Central memory CD8-positive, alpha-beta T cell (primary cell): ENCODE data around the gene REG4.
"Not testable (repeated sequence)": the region's sequence is repeated elsewhere in the genome, so short reads cannot be mapped to it uniquely, and the experiment has no call there.

Source experiments
- ATAC-seq: fragments of 150-1000 bp; cut with Tn5 transposase; replicated peaks from 2 replicates; pipeline ENCODE4 v1.10.0; 2022; ENCODE audit warnings: mild to moderate bottlenecking, moderate FRiP score, moderate number of reproducible peaks; ENCODE audit not compliant: poor library complexity, severe bottlenecking; ENCODE audit errors: extremely low read depth
- DNase-seq, 2 donors: peaks; one replicate each; pipeline ENCODE4 v3.0.0; 2021; ENCODE audit warnings: low spot score in 2 of 2
- H3K27ac Mint-ChIP-seq: one replicate; pipeline ENCODE4 v1.8.0; 2022; ENCODE audit warnings: low read depth, mild to moderate bottlenecking, moderate library complexity, mixed read lengths
- H3K27me3 Mint-ChIP-seq: one replicate; pipeline ENCODE4 v1.8.0; 2022; ENCODE audit warnings: mixed read lengths
- H3K36me3 Mint-ChIP-seq: one replicate; pipeline ENCODE4 v1.8.0; 2022; ENCODE audit warnings: mild to moderate bottlenecking, moderate library complexity, mixed read lengths; ENCODE audit not compliant: insufficient read depth
- H3K4me1 Mint-ChIP-seq: one replicate; pipeline ENCODE4 v1.8.0; 2022; ENCODE audit warnings: mixed read lengths
- H3K4me3 Mint-ChIP-seq: one replicate; pipeline ENCODE4 v1.8.0; 2022; ENCODE audit warnings: mild to moderate bottlenecking, moderate library complexity, mixed read lengths
- H3K9me3 Mint-ChIP-seq: one replicate; pipeline ENCODE4 v1.8.0; 2022; ENCODE audit warnings: mixed read lengths

Gene REG4

GRCh38 chr1:119805247-119805646 lies 6.0 kb downstream of the REG4 start:
- Mint-ChIP-seq H3K4me1 (no peaks in the 10 kb centered on the region), H3K27me3 (peaks cover 33% of the 10 kb centered on the region), H3K4me3 (no peak overlapping the region), H3K36me3 (no peaks in the 10 kb centered on the region), H3K27ac (no peak overlapping the region), H3K9me3 (no peaks in the 10 kb centered on the region)
- DNase-seq: no peak
- ATAC-seq: no peak

- H3K9me3 Mint-ChIP-seq: no peaks in the 10 kb centered on the region
- no peak overlapping the region for H3K27ac Mint-ChIP-seq
- no peaks in the 10 kb centered on the region for H3K27me3 Mint-ChIP-seq
- H3K36me3 Mint-ChIP-seq: no peaks in the 10 kb centered on the region
- ATAC-seq: no peak
- H3K4me3 Mint-ChIP-seq: no peak overlapping the region
- no peaks in the 10 kb centered on the region for H3K4me1 Mint-ChIP-seq
- DNase-seq: no peak
Observed at GRCh38 chr1:119799599-119800177, 11.6 kb downstream of the REG4 start.

- no peak for DNase-seq
- no peaks in the 10 kb centered on the region for H3K9me3 Mint-ChIP-seq
- no peaks in the 10 kb centered on the region for H3K4me1 Mint-ChIP-seq
- no peak overlapping the region for H3K4me3 Mint-ChIP-seq
- H3K27ac Mint-ChIP-seq: no peak overlapping the region
- H3K27me3 Mint-ChIP-seq: no peaks in the 10 kb centered on the region
- no peaks in the 10 kb centered on the region for H3K36me3 Mint-ChIP-seq
- ATAC-seq: no peak
Observed at GRCh38 chr1:119799003-119799402, 12.3 kb downstream of the REG4 start.

GRCh38 chr1:119797606-119798005 lies 13.7 kb downstream of the REG4 start:
- Mint-ChIP-seq H3K27ac (no peak overlapping the region), H3K4me1 (no peaks in the 10 kb centered on the region), H3K27me3 (no peaks in the 10 kb centered on the region), H3K9me3 (no peaks in the 10 kb centered on the region), H3K36me3 (no peaks in the 10 kb centered on the region), H3K4me3 (no peak overlapping the region)
- ATAC-seq (no peak), DNase-seq (no peak)

GRCh38 chr1:119797162-119797561 lies 14.1 kb downstream of the REG4 start:
- H3K4me1 Mint-ChIP-seq: no peaks in the 10 kb centered on the region
- no peaks in the 10 kb centered on the region for H3K36me3 Mint-ChIP-seq
- no peak overlapping the region for H3K27ac Mint-ChIP-seq
- no peak overlapping the region for H3K4me3 Mint-ChIP-seq
- peaks cover 2% of the 10 kb centered on the region for H3K27me3 Mint-ChIP-seq
- H3K9me3 Mint-ChIP-seq: no peaks in the 10 kb centered on the region
- no peak for ATAC-seq
- no peak for DNase-seq

- DNase-seq: no peak
- H3K36me3 Mint-ChIP-seq: no peaks in the 10 kb centered on the region
Observed at GRCh38 chr1:119795261-119796200, 15.7 kb downstream of the REG4 start.

GRCh38 chr1:119794876-119795240 lies 16.4 kb downstream of the REG4 start:
- no peaks in the 10 kb centered on the region for H3K4me1 Mint-ChIP-seq
- no peaks in the 10 kb centered on the region for H3K36me3 Mint-ChIP-seq
- peaks cover 25% of the 10 kb centered on the region for H3K27me3 Mint-ChIP-seq
- H3K27ac Mint-ChIP-seq: no peak overlapping the region
- no peak overlapping the region for H3K4me3 Mint-ChIP-seq
- ATAC-seq (no peak), DNase-seq (no peak)
- no peaks in the 10 kb centered on the region for H3K9me3 Mint-ChIP-seq

More at GRCh38 chr1:119795261-119796200, 15.7 kb downstream of the REG4 start:
- Mint-ChIP-seq H3K27me3 (peaks cover 18% of the 10 kb centered on the region), H3K4me1 (no peaks in the 10 kb centered on the region), H3K27ac (no peak overlapping the region), H3K9me3 (no peaks in the 10 kb centered on the region), H3K4me3 (no peak overlapping the region)
- no peak for ATAC-seq

- Mint-ChIP-seq H3K27ac (no peak overlapping the region), H3K36me3 (no peaks in the 10 kb centered on the region), H3K27me3 (peaks cover 26% of the 10 kb centered on the region), H3K4me1 (no peaks in the 10 kb centered on the region), H3K4me3 (no peak overlapping the region), H3K9me3 (no peaks in the 10 kb centered on the region)
- no peak for DNase-seq
- no peak for ATAC-seq
Observed at GRCh38 chr1:119794230-119794875, 16.9 kb downstream of the REG4 start.

- H3K4me1 Mint-ChIP-seq: no peaks in the 10 kb centered on the region
- H3K4me3 Mint-ChIP-seq: no peak overlapping the region
- H3K9me3 Mint-ChIP-seq: no peaks in the 10 kb centered on the region
- H3K27ac Mint-ChIP-seq: no peak overlapping the region
- H3K36me3 Mint-ChIP-seq: no peaks in the 10 kb centered on the region
- no peak for ATAC-seq
- H3K27me3 Mint-ChIP-seq: peaks cover 27% of the 10 kb centered on the region
- no peak for DNase-seq
Observed at GRCh38 chr1:119791377-119791776, 19.9 kb downstream of the REG4 start.

GRCh38 chr1:119790451-119791198 lies 20.6 kb downstream of the REG4 start:
- peaks cover 35% of the 10 kb centered on the region for H3K27me3 Mint-ChIP-seq
- no peak overlapping the region for H3K4me3 Mint-ChIP-seq

GRCh38 chr1:119787776-119788175 lies 23.5 kb downstream of the REG4 start:
- Mint-ChIP-seq H3K9me3 (no peaks in the 10 kb centered on the region), H3K4me3 (no peak overlapping the region), H3K27ac (no peak overlapping the region), H3K27me3 (peaks cover 41% of the 10 kb centered on the region), H3K4me1 (no peaks in the 10 kb centered on the region), H3K36me3 (no peaks in the 10 kb centered on the region)
- ATAC-seq (no peak), DNase-seq (no peak)

More at GRCh38 chr1:119790451-119791198, 20.6 kb downstream of the REG4 start:
- no peak overlapping the region for H3K27ac Mint-ChIP-seq
- ATAC-seq: no peak
- H3K4me1 Mint-ChIP-seq: no peaks in the 10 kb centered on the region
- H3K36me3 Mint-ChIP-seq: no peaks in the 10 kb centered on the region
- no peaks in the 10 kb centered on the region for H3K9me3 Mint-ChIP-seq
- no peak for DNase-seq

- H3K4me1 Mint-ChIP-seq, H3K4me3 Mint-ChIP-seq, H3K9me3 Mint-ChIP-seq, ATAC-seq, H3K36me3 Mint-ChIP-seq, H3K27ac Mint-ChIP-seq, DNase-seq: not testable (repeated sequence)
- peaks cover 44% of the 10 kb centered on the region for H3K27me3 Mint-ChIP-seq
Observed at GRCh38 chr1:119786473-119787050, 24.7 kb downstream of the REG4 start.
